ENCODE data around the gene NOP9.

The NOP9 gene

DNA sequence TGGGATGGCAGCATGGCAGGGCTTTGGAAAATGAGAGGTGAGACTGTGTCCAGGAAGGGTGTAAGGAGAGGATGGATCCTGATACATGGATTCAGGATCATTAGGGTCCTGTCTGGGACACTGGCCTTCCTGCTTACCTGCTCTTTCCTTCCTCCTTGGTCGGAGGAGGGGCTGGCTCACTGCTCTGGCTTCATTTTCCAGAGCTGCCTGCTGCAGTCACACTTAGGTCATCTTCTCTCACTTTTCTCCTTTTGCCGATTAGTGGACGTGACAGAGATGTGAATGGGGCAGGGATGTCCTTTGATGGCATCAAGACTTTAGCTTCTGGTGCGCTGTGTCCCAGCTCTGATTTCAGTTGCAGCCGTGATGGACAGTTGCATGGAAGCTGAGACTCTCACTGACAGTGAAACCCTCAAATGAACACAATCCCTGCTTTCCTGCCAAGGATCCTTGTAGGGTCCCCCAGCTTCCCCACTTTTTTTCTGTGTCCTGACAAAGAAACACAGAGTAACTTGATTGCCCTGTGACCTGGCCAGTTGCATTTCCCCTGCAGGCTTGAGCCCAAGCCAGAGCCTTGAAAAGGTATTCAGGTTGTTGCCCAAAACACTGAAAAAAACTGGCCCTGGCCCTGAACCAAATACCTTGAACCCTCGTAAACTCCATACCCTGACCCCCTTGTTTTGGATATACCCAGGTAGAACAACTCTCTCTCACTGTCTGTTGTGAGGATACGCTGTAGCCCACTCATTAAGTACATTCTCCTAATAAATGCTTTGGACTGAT is 8.9 kb downstream of the NOP9 start:
- peak in 1 of 56 donors; percentile 23 for DNase-seq

- DNase-seq: no peak
Observed at GRCh38 chr14:24309538-24310264, 10.1 kb downstream of the NOP9 start, which contains the start of gene LTB4R2. Gene LTB4R2, plus strand, starts transcription at chr14:24310140. Its CDS starts 525 bp downstream, at chr14:24310665.

DNA sequence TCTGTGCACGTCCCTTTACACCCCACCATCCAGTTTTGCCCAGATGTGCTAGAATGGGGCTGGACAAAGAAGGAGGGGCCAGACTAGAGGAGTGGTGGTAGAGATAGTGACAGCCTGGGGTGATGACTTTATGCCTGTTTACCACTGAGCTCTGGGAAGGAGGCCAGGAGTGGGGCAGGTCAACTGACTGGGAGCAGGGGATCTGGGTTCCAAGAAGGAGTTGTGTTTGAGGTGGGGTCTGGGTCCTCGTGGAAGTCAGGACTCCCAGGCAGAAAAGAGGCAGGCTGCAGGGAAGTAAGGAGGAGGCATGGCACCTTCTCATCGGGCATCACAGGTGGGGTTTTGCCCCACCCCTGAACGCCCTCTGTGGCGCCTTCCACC is 10.6 kb downstream of the NOP9 start:
- no peak for DNase-seq

- peak in 43 of 56 donors; percentile 9 to 85 (median 63) for DNase-seq
Observed at GRCh38 chr14:24310646-24311604, 11.3 kb downstream of the NOP9 start, which contains the start of gene LTB4R. Gene LTB4R, plus strand, starts transcription at chr14:24311502. Its CDS starts 4,150 bp downstream, at chr14:24315652.

DNA sequence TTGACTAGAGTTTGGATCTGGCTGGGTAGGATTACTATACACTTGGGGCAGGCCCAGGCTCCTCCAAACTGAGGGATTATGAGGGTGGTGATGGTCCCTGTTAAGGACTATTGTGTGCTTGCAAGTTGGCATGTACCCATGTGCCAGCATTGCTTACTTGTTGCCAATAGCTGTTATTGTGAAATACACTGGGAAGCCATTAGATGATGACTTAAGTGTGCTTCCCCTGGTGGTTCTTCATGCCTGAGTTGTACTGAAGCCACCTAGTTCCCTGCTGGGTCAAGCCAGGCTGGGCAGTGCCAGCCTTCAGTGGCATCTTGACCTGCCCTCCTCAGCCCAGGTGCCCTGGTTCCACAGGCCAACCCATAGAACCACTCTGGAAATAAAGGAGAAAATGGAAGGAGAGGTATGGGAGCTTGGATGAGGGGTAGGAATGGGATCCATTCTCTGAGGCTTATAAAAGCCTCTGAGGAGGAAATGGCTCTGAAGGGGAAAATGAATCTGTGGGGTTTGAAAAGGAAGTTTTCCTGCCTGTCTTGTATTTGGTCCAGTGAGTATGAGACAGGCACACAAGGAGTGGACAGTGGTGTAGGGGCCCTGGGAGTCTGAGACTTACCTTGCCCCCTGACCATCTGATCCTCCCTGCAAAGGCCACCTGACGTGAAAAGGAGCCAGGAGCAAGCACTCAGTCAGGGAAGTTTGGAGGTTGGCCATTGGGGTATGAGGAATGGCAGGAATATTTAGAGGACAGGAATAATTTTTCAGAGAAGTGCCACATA is 12.4 kb downstream of the NOP9 start:
- no peak for DNase-seq

DNA sequence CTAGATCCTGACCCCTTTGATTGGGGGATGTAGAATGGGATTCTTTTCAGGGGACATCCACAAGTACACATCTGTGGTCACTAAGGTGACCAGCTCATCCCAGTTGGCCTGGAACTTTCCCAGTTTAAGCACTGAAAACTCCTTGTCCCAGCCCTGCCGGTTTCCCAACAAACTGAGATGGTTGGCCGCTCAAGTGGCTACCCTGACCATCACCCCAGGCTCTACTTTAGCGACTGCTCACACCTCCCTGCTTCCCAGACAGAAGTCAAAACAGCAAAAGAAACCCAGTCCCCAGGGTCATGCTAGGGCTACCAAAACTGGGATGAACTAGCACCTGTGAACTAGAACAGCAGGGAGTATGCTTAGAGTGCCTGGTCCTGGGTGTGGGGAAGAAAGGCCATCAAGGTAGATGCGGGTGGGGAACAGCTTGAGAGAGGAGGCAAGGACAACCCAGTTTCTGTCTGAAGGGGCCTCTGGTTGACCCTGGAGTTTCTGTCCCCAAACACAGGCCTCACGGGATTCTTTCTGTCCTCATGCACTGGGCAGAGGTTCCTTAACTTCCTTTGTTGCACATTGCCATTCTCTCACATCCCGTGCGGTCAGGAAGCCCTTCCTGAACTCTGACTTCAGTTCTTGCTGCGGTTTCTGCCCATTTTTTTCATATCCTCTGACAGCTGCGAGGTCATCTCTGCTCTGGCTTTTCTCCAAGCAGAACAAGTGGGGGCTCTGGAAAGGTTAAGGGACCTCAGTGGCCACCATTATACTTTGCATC is 13.3 kb downstream of the NOP9 start:
- DNase-seq: no peak

DNA sequence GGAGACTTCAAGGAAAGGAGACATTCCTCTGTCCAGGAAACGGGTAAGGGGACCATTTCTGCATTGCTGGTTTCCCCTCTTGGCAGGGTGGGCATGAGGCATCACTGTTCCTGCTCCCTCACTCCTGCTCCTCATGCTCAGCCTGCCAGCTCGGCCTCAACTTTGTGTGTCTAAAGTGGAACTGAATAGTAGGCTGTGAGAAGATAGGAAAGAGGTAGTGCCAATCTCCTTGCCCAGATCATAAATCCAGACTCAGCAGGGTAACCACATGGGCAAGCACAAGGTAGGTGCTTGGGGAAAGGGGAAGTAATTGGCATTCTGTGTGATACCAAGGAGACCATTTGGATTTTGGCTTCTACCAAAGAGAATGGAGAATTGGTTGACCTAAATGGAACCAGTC is 14.3 kb downstream of the NOP9 start:
- no peak for DNase-seq

GRCh38 chr14:24314377-24315193 is 14.9 kb downstream of the NOP9 start:
- DNase-seq: no peak

DNA sequence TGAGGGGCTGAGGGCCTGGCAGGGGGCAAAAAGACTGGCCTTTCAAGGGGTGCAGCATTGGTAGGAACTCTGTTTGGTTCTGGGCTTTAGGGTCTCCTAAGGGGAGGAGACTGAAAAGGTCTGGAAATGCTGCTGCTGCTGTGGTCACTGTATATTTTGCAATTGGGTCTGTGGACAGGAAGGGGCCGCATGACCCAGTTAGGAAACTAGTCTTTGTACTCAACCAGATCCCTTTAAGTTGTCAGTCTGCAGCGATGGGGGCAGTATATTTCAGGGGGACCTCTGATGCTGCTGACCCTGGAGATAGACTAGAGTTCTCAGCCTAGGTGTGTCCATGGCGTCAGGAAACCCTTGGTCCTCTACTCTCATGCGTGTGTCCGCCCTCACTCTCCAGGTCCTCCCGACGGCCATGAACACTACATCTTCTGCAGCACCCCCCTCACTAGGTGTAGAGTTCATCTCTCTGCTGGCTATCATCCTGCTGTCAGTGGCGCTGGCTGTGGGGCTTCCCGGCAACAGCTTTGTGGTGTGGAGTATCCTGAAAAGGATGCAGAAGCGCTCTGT is 15.7 kb downstream of the NOP9 start:
- no peak for DNase-seq

DNA sequence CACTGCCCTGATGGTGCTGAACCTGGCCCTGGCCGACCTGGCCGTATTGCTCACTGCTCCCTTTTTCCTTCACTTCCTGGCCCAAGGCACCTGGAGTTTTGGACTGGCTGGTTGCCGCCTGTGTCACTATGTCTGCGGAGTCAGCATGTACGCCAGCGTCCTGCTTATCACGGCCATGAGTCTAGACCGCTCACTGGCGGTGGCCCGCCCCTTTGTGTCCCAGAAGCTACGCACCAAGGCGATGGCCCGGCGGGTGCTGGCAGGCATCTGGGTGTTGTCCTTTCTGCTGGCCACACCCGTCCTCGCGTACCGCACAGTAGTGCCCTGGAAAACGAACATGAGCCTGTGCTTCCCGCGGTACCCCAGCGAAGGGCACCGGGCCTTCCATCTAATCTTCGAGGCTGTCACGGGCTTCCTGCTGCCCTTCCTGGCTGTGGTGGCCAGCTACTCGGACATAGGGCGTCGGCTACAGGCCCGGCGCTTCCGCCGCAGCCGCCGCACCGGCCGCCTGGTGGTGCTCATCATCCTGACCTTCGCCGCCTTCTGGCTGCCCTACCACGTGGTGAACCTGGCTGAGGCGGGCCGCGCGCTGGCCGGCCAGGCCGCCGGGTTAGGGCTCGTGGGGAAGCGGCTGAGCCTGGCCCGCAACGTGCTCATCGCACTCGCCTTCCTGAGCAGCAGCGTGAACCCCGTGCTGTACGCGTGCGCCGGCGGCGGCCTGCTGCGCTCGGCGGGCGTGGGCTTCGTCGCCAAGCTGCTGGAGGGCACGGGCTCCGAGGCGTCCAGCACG is 16.4 kb downstream of the NOP9 start:
- DNase-seq: peak in 1 of 56 donors; percentile 14

DNA sequence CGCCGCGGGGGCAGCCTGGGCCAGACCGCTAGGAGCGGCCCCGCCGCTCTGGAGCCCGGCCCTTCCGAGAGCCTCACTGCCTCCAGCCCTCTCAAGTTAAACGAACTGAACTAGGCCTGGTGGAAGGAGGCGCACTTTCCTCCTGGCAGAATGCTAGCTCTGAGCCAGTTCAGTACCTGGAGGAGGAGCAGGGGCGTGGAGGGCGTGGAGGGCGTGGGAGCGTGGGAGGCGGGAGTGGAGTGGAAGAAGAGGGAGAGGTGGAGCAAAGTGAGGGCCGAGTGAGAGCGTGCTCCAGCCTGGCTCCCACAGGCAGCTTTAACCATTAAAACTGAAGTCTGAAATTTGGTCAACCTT is 16.9 kb downstream of the NOP9 start:
- DNase-seq: no peak

- DNase-seq: no peak
Observed at GRCh38 chr14:24317141-24317928, 17.7 kb downstream of the NOP9 start.

GRCh38 chr14:24321212-24321975 is 21.7 kb downstream of the NOP9 start:
- no peak for DNase-seq

DNA sequence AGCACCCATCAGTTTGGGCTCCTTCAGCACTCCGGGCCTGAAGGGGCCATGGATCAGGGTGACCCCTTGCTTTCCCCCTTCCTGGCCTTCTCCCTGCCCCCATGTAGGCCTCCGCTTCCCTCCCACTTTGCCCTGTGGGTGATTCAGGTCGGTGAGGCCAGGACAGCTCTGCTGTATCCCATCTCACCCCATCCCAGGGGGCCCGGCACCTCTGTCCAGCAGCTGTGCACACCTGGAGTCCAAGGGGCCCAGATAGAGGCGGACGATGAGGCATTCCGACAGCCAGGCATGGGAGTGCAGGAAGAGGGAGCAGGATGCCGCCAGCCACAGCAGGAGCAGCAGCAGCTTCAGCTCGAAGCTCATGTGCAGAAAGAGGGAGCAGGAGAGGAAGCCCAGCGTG is 23.0 kb downstream of the NOP9 start:
- DNase-seq: no peak

DNA sequence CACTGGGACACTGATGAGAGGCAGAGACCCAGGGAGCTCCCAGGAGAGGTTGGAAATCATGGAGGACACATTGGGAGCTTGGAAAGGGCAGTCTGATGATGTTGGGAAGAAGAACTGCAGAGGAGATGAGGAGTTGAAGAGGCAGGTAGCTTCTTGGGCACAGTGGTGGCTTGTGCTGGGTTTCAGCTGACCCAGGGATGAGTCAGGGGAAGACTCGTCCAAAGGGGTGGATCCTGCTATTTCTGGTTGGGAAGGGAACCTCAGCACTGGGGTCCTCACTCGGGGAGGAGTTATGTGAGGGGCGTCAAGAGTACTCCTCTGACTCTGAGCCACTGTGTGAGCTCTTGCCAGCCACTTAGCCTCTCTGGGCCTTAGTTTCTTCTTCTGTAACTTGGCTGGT is 23.7 kb downstream of the NOP9 start:
- no peak for DNase-seq

DNA sequence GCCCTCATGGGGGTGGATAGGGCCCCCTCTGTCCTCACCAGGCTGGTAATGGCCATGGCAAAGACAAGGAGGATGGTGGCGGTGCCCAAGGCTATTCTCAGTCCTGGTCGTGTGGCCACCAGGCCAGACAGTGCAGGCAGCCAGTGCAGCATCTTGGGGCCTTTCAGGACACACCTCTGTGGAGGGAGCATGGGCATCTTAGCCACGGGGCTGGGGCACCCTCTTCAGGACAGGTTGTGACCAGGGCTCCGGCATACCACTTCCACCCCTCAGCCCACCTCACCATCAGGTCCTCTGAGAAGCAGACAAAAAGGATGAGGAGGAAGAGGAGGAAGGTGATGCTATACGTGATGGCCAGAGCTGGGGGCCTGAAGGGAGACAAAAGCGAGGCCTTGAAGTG is 24.4 kb downstream of the NOP9 start:
- DNase-seq: no peak

Measured in amygdala (tissue), 56 donors.